ENCODE measurements around the gene TGFB3. TPM values are rescaled to one million over a fixed set of nuclear protein-coding genes. Genes with fewer than 3 reads are reported as not detected.

TGFB3 gene
- total RNA-seq, 1 donor from 2014 or later, result not detected

GRCh38 chr14:76022991-76023390 lies 41.2 kb upstream of the TGFB3 start:
- TF ChIP-seq CTCF (IDR thresholded peaks at IDR 0.05), result no peak
- no peak for TF ChIP-seq EZH2 (IDR thresholded peaks at IDR 0.05)
- TF ChIP-seq EZH2phosphoT487 (IDR thresholded peaks at IDR 0.05), result no peak
- Histone ChIP-seq H3K4me3 (no peak overlapping the region), H4K20me1 (ENCODE audit: low read depth) (no peaks in the 10 kb centered on the region), H3K79me2 (ENCODE audit: low read depth) (no peaks in the 10 kb centered on the region), H3K4me2 (no peak overlapping the region), H3F3A (ENCODE audit: low read depth) (no peaks in the 10 kb centered on the region), H3K9ac (no peak overlapping the region), H3K4me1 (no peaks in the 10 kb centered on the region), H3K9me3 (ENCODE audit: low read depth) (no peaks in the 10 kb centered on the region), H3K27ac (no peak overlapping the region), H3K36me3 (peaks cover 8% of the 10 kb centered on the region), H3K27me3 (no peaks in the 10 kb centered on the region), H2AFZ (replicated peaks) (no peak overlapping the region)
- peaks cover 60% of the 10 kb centered on the region for H3K36me3 Mint-ChIP-seq
- H3K4me1 Mint-ChIP-seq, result no peaks in the 10 kb centered on the region
- no peak for DNase-seq (ENCODE audit: low spot score)
- H3K4me3 Mint-ChIP-seq, result no peak overlapping the region
- H3K9me3 Mint-ChIP-seq, result peaks cover 10% of the 10 kb centered on the region
- H3K27ac Mint-ChIP-seq, result no peak overlapping the region
- H3K27me3 Mint-ChIP-seq (ENCODE audit: insufficient read depth, low read depth), result no peaks in the 10 kb centered on the region

GRCh38 chr14:76019676-76020075 lies 37.9 kb upstream of the TGFB3 start:
- no peaks in the 10 kb centered on the region for H3K27me3 ChIP-seq
- no peak overlapping the region for H3K9ac ChIP-seq
- Mint-ChIP-seq H3K9me3 (peaks cover 13% of the 10 kb centered on the region), H3K4me3 (no peak overlapping the region), H3K27ac (no peak overlapping the region), H3K36me3 (peaks cover 63% of the 10 kb centered on the region), H3K27me3 (ENCODE audit: insufficient read depth, low read depth) (no peaks in the 10 kb centered on the region), H3K4me1 (no peaks in the 10 kb centered on the region)
- no peak for TF ChIP-seq CTCF (IDR thresholded peaks at IDR 0.05)
- TF ChIP-seq EZH2phosphoT487 (IDR thresholded peaks at IDR 0.05), result no peak
- no peak for TF ChIP-seq EZH2 (IDR thresholded peaks at IDR 0.05)
- no peak overlapping the region for H3K4me3 ChIP-seq
- H2AFZ ChIP-seq (replicated peaks), result no peak overlapping the region
- H3K36me3 ChIP-seq, result peaks cover 8% of the 10 kb centered on the region
- no peaks in the 10 kb centered on the region for H3K9me3 ChIP-seq (ENCODE audit: low read depth)
- no peaks in the 10 kb centered on the region for H4K20me1 ChIP-seq (ENCODE audit: low read depth)
- H3K4me2 ChIP-seq, result no peak overlapping the region
- no peak for DNase-seq (ENCODE audit: low spot score)
- H3K27ac ChIP-seq, result no peak overlapping the region
- no peaks in the 10 kb centered on the region for H3F3A ChIP-seq (ENCODE audit: low read depth)
- H3K4me1 ChIP-seq, result no peaks in the 10 kb centered on the region
- peaks cover 7% of the 10 kb centered on the region for H3K79me2 ChIP-seq (ENCODE audit: low read depth)

- no peak overlapping the region for H3K4me3 Mint-ChIP-seq
- peaks cover 8% of the 10 kb centered on the region for H3K4me1 ChIP-seq
- peaks cover 7% of the 10 kb centered on the region for H3K79me2 ChIP-seq (ENCODE audit: low read depth)
- no peak overlapping the region for H3K4me3 ChIP-seq
- no peaks in the 10 kb centered on the region for H3K27me3 Mint-ChIP-seq (ENCODE audit: insufficient read depth, low read depth)
- no peak overlapping the region for H3K4me2 ChIP-seq
- H3K36me3 Mint-ChIP-seq, result peaks cover 67% of the 10 kb centered on the region
- H4K20me1 ChIP-seq (ENCODE audit: low read depth), result no peaks in the 10 kb centered on the region
- no peak for TF ChIP-seq EZH2 (IDR thresholded peaks at IDR 0.05)
- TF ChIP-seq CTCF (IDR thresholded peaks at IDR 0.05), result no peak
- no peak for TF ChIP-seq EZH2phosphoT487 (IDR thresholded peaks at IDR 0.05)
- no peak for DNase-seq (ENCODE audit: low spot score)
- H3K36me3 ChIP-seq, result peaks cover 8% of the 10 kb centered on the region
- no peak overlapping the region for H2AFZ ChIP-seq (replicated peaks)
- no peaks in the 10 kb centered on the region for H3K4me1 Mint-ChIP-seq
- H3K9ac ChIP-seq, result no peak overlapping the region
- H3K27me3 ChIP-seq, result no peaks in the 10 kb centered on the region
- no peak overlapping the region for H3K27ac ChIP-seq
- no peak overlapping the region for H3K27ac Mint-ChIP-seq
- H3K9me3 Mint-ChIP-seq, result peaks cover 13% of the 10 kb centered on the region
- H3F3A ChIP-seq (ENCODE audit: low read depth), result no peaks in the 10 kb centered on the region
- no peaks in the 10 kb centered on the region for H3K9me3 ChIP-seq (ENCODE audit: low read depth)
Observed at GRCh38 chr14:76015668-76016067, 33.9 kb upstream of the TGFB3 start.

Data from neural progenitor cell (in vitro differentiated cells).